Activated T-cell treated with anti-CD3 and anti-CD28 coated beads, Interleukin-2, amount 50 U/mL, for 24 hours (primary cell): ENCODE results near the gene RELCH.

Experiments used
- DNase-seq: peaks from one replicate; pipeline ENCODE4 v3.0.0-alpha.2; 2020
- H3K27ac Mint-ChIP-seq: 2 replicates; pipeline ENCODE4 v1.8.0; 2020; ENCODE audit warnings: mild to moderate bottlenecking, mixed read lengths
- H3K27me3 Mint-ChIP-seq: 2 replicates; pipeline ENCODE4 v1.8.0; 2020; ENCODE audit warnings: mixed read lengths
- H3K36me3 Mint-ChIP-seq: 2 replicates; pipeline ENCODE4 v1.8.0; 2020; ENCODE audit warnings: low read depth, mixed read lengths
- H3K4me1 Mint-ChIP-seq: 2 replicates; pipeline ENCODE4 v1.8.0; 2020; ENCODE audit warnings: low read depth, mixed read lengths
- H3K4me3 Mint-ChIP-seq: 2 replicates; pipeline ENCODE4 v1.8.0; 2020; ENCODE audit warnings: mild to moderate bottlenecking, moderate library complexity, mixed read lengths
- H3K9me3 Mint-ChIP-seq: 2 replicates; pipeline ENCODE4 v1.8.0; 2020; ENCODE audit warnings: mixed read lengths

RELCH gene

GRCh38 chr18:62340996-62341395, 153.9 kb downstream of the RELCH start:
- peaks cover 24% of the 10 kb centered on the region for H3K4me1 Mint-ChIP-seq

GRCh38 chr18:62341473-62341872, 154.4 kb downstream of the RELCH start:
- Mint-ChIP-seq H3K9me3 (no peaks in the 10 kb centered on the region), H3K27me3 (peaks cover 41% of the 10 kb centered on the region), H3K4me1 (peaks cover 24% of the 10 kb centered on the region), H3K27ac (no peak overlapping the region), H3K36me3 (no peaks in the 10 kb centered on the region), H3K4me3 (no peak overlapping the region)
- no peak for DNase-seq

More at GRCh38 chr18:62340996-62341395, 153.9 kb downstream of the RELCH start:
- H3K27me3 Mint-ChIP-seq = peaks cover 45% of the 10 kb centered on the region
- H3K9me3 Mint-ChIP-seq = no peaks in the 10 kb centered on the region
- H3K36me3 Mint-ChIP-seq = no peaks in the 10 kb centered on the region
- no peak overlapping the region for H3K4me3 Mint-ChIP-seq
- no peak overlapping the region for H3K27ac Mint-ChIP-seq
- no peak for DNase-seq

- Mint-ChIP-seq H3K27me3 (peaks cover 31% of the 10 kb centered on the region), H3K36me3 (no peaks in the 10 kb centered on the region), H3K27ac (no peak overlapping the region), H3K9me3 (no peaks in the 10 kb centered on the region), H3K4me1 (peaks cover 28% of the 10 kb centered on the region), H3K4me3 (no peak overlapping the region)
- DNase-seq = no peak
These were observed 155.8 kb downstream of the RELCH start for GRCh38 chr18:62342884-62343283.

GRCh38 chr18:62343316-62343715, 156.3 kb downstream of the RELCH start:
- Mint-ChIP-seq H3K4me3 (no peak overlapping the region), H3K27ac (no peak overlapping the region), H3K9me3 (no peaks in the 10 kb centered on the region), H3K27me3 (peaks cover 27% of the 10 kb centered on the region), H3K4me1 (peaks cover 28% of the 10 kb centered on the region), H3K36me3 (no peaks in the 10 kb centered on the region)
- DNase-seq = no peak

- H3K36me3 Mint-ChIP-seq = no peaks in the 10 kb centered on the region
These were observed 158.9 kb downstream of the RELCH start for GRCh38 chr18:62345909-62346308.

GRCh38 chr18:62346333-62347088, 159.5 kb downstream of the RELCH start:
- no peak for DNase-seq
- Mint-ChIP-seq H3K4me1 (peaks cover 4% of the 10 kb centered on the region), H3K4me3 (no peak overlapping the region), H3K27ac (no peak overlapping the region), H3K9me3 (no peaks in the 10 kb centered on the region), H3K36me3 (no peaks in the 10 kb centered on the region), H3K27me3 (peaks cover 4% of the 10 kb centered on the region)

More at GRCh38 chr18:62345909-62346308, 158.9 kb downstream of the RELCH start:
- DNase-seq = no peak
- Mint-ChIP-seq H3K27me3 (peaks cover 10% of the 10 kb centered on the region), H3K9me3 (no peaks in the 10 kb centered on the region), H3K4me3 (no peak overlapping the region), H3K27ac (no peak overlapping the region), H3K4me1 (peaks cover 9% of the 10 kb centered on the region)

- Mint-ChIP-seq H3K4me1 (peaks cover 4% of the 10 kb centered on the region), H3K27ac (no peak overlapping the region), H3K4me3 (no peak overlapping the region), H3K36me3 (no peaks in the 10 kb centered on the region), H3K9me3 (no peaks in the 10 kb centered on the region), H3K27me3 (peaks cover 3% of the 10 kb centered on the region)
- no peak for DNase-seq
These were observed 160.0 kb downstream of the RELCH start for GRCh38 chr18:62347089-62347506.

GRCh38 chr18:62348474-62348873, 161.4 kb downstream of the RELCH start:
- Mint-ChIP-seq H3K9me3 (no peaks in the 10 kb centered on the region), H3K4me3 (no peak overlapping the region), H3K27ac (no peak overlapping the region), H3K36me3 (no peaks in the 10 kb centered on the region), H3K4me1 (peaks cover 4% of the 10 kb centered on the region), H3K27me3 (no peaks in the 10 kb centered on the region)
- no peak for DNase-seq

GRCh38 chr18:62353170-62353569, 166.1 kb downstream of the RELCH start:
- no peaks in the 10 kb centered on the region for H3K27me3 Mint-ChIP-seq
- no peaks in the 10 kb centered on the region for H3K9me3 Mint-ChIP-seq
- no peak for DNase-seq
- H3K4me1 Mint-ChIP-seq = peaks cover 2% of the 10 kb centered on the region
- H3K27ac Mint-ChIP-seq = no peak overlapping the region
- H3K36me3 Mint-ChIP-seq = no peaks in the 10 kb centered on the region
- no peak overlapping the region for H3K4me3 Mint-ChIP-seq

- H3K4me3 Mint-ChIP-seq = no peak overlapping the region
- no peak overlapping the region for H3K27ac Mint-ChIP-seq
- no peaks in the 10 kb centered on the region for H3K27me3 Mint-ChIP-seq
- H3K4me1 Mint-ChIP-seq = peaks cover 2% of the 10 kb centered on the region
- no peak for DNase-seq
- no peaks in the 10 kb centered on the region for H3K36me3 Mint-ChIP-seq
- no peaks in the 10 kb centered on the region for H3K9me3 Mint-ChIP-seq
These were observed 167.1 kb downstream of the RELCH start for GRCh38 chr18:62354151-62354550.

- Mint-ChIP-seq H3K27me3 (no peaks in the 10 kb centered on the region), H3K9me3 (no peaks in the 10 kb centered on the region), H3K4me3 (no peak overlapping the region), H3K4me1 (peaks cover 2% of the 10 kb centered on the region), H3K27ac (no peak overlapping the region), H3K36me3 (no peaks in the 10 kb centered on the region)
- DNase-seq = no peak
These were observed 170.1 kb downstream of the RELCH start for GRCh38 chr18:62357079-62357719.
